Fibroblast of peridontal ligament (primary cell): ENCODE results near the gene CCDC43.
"Not testable (repeated sequence)": the region's sequence is repeated elsewhere in the genome, so short reads cannot be mapped to it uniquely, and the experiment has no call there.

Source experiments
- DNase-seq: peaks from one replicate; pipeline ENCODE4 v3.0.0-alpha.2; 2010; ENCODE audit errors: extremely low read depth

Gene CCDC43

GRCh38 chr17:44689477-44690217 lies at the start of gene CCDC43:
Gene CCDC43 (minus strand): TSS chr17:44689776. CDS start chr17:44689753, 23 bp downstream.
- DNase-seq: peak; percentile 94

- no peak for DNase-seq
Observed at GRCh38 chr17:44738214-44738906, 48.8 kb upstream of the CCDC43 start.

GRCh38 chr17:44736551-44737240 lies 47.1 kb upstream of the CCDC43 start:
- DNase-seq: no peak

- no peak for DNase-seq
Observed at GRCh38 chr17:44734272-44734671, 44.7 kb upstream of the CCDC43 start.

- no peak for DNase-seq
Observed at GRCh38 chr17:44733753-44734152, 44.2 kb upstream of the CCDC43 start.

- DNase-seq: not testable (repeated sequence)
Observed at GRCh38 chr17:44726121-44726520, 36.5 kb upstream of the CCDC43 start.

- no peak for DNase-seq
Observed at GRCh38 chr17:44722254-44722653, 32.7 kb upstream of the CCDC43 start.

- no peak for DNase-seq
Observed at GRCh38 chr17:44719444-44719843, 29.9 kb upstream of the CCDC43 start.

DNA sequence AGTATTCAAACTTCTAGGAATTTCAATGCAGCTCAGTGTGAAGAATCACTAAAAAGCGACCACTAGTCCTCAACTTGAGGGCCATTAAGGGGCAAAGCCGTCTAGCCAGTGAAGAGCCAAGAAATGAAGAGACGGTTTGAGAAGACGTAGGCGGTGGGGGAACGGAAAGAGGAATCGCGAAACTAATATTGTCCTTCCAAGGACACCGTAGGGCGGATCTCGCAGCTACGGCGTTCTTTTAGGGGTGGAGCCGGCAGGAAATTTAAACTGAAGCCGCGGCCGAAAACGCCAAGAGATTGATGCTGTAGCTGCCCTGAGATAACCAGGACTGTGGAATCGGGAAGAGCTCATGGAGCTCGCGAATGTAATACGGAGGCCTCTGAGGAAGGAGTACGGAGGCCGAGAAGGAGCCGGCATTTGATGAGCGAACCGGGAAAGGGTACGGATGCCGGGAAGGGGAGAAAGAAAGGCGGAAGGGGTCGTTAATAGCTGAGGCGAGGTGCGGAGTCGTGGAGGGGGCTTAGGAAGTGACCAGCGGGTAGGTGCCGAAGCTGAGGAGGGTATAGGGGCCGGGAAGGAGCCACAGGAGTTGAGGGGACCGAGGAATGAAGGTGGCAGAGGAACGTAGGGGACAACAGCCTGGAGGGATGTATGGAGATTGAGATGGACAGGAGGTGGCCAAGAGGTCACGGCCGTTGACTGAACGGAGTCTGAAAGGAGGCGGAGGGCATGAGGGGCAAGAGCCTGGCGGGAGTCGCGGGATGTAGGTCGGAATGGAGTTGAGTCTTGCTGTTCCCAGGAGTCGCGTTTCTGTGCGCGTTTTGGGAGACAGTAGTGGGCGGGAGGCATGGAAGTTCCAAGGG lies 19.1 kb upstream of the CCDC43 start, which contains the start of gene DBF4B:
Gene DBF4B (plus strand): TSS at position 265 of the 863 bp plus-strand sequence. CDS start 156 bp downstream, at position 421.
- DNase-seq: peak; percentile 93

DNA sequence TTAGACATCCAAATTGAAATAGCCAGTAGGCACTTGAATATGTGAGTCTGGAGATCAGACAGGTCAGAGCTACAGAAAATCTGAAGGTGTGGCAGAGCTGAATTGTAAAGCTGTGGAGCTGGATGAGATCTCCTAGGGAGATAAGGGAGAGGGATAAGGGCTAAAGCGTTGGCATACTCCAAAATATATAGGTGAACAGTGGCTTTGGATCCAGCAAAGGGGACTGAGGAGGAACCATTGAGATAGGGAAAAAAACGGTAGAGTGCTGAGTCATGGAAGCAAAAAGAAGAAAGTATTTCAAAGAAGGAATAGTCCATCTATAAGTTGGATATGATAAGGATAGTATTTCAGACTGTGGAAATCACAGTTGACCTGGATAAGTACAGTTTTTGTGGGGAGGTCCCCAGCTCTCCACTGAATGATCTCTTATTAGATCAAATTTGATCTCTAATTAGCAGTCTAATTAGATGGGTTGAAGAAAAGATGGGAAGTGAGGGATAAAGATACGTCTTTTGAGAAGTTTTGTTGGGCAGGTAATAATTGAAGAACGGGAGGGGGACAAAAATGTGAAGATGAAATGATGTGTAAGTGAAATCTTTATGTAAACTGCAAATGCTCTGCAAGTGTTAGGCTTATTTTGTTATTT lies 18.3 kb upstream of the CCDC43 start:
- no peak for DNase-seq

DNA sequence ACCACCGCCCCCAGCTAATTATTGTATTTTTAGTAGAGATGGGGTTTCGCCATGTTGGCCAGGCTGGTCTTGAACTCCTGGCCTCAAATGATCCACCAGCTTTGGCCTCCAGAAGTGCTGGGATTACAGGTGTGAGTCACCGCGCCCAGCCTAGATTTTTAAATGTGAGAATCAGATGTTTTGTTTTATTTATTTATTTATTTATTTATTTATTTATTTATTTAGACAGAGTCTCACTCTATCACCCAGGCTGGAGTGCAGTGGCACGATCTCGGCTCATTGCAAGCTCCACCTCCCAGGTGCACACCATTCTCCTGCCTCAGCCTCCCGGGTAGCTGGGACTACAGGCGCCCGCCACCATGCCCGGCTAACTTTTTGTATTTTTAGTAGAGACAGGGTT lies 10.7 kb upstream of the CCDC43 start:
- DNase-seq: not testable (repeated sequence)

DNA sequence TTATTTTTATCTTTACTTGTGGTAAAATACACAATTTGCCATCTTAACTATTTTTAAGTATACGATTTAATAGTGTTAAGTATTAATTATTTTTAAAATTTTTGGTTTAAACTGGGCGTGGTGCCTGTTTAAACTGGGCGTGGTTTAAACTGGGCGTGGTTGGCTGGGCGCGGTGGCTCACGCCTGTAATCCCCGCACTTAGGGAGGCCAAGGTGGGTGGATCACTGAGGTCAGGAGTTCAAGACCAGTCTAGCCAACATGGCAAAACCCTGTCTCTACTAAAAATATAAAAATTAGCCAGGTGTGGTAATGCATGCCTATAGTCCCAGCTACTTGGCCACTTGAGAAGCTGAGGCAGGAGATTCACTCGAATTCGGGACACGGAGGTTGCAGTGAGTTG lies 4.0 kb upstream of the CCDC43 start:
- DNase-seq: no peak

DNA sequence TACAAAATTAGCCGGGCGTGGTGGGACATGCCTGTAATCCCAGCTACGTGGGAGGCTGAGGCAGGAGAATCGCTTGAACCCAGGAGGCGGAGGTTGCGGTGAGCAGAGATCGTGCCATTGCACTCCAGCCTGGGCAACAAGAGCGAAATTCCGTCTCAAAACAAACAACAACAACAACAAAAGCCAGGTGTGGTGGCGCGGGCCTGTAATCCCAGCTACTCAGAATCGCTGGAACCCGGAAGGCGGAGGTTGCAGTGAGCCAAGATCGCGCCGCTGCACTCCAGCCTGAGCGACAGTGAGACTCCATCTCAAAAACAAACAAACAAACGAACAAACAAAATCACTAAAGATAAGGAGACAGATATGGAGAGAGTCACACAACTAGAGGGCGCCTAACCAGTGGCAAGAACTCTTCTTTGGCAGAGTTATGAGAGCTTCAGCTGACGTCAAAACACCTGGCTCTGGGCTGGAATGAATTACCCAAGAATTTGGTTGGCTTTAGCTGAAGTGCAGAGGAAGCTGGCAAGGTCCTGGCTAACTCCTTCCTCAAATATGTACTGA lies 1.2 kb upstream of the CCDC43 start:
- DNase-seq: peak; percentile 33

DNA sequence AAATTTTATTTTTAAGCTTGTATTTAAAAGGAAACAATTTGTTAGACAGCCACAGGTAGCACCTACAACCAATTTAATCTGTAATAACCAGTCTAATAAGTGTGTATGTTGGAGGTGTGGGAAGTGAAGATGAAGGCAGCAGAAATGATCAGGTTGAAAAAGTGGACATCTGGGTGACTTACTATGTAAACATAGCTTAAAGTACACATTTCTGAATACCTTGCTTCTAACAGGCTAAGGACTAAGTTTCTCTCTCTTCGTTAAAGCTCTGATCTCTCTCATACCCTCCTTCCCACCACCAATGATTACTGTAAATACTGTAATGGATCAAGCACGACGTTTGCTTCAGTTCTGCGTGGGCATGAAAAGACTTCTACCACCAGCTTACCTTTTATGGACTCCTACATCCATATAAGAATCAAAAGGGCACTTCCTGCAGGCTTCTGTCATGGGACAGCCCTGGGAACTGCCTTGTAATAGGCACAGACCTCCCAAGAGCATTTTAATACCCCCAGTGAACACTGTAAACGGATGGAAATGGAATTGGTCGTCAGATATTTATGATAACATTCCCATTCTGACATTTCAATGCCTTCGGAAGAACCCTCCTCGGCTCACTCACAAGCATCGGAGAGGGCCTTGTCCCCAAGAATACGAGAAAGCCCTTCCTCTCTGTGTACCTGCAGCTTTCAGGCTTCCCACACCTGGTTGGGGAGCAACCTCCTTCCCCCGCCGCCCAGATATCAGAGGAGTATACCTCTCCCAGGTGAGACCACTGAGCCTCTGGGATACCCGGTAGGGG lies 700 bp downstream of the CCDC43 start:
- no peak for DNase-seq

- no peak for DNase-seq
Observed at GRCh38 chr17:44688200-44688599, 1.4 kb downstream of the CCDC43 start.

DNA sequence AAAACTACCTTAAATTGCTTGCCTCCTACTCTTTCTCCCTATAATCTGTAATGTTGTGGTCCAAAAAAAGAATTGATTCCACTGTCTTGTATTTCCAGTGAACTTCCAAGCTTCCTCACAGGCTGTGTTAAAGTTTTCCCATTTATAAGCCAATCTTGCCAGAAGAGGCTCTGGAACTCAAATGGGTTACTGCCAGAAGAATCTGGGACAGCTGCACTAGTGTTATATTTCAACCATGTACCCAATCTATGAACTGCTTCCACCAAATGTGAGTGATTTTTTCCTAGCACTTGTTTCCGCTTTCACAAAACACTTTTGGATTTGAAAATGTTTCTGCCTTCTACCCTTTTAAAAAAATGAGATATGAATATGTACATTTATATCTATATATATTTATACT lies 1.8 kb downstream of the CCDC43 start:
- peak; percentile 36 for DNase-seq

DNA sequence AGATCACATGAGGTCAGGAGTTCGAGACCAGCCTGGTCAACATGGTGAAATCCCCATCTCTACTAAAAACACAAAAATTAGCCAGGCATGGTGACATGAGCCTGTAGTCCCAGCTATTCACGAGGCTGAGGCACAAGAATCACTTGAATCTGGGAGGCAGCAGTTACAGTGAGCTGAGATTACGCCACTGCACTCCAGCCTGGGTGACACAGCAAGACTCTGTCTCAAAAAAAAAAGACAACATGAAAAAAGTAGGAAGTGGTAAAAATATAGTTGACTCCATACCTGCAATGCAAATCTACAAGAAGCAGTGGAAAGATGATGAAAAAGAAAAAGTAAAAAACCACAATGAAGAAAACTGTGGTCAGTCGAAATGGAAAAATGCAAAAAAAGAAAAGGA lies 6.3 kb downstream of the CCDC43 start:
- DNase-seq: not testable (repeated sequence)

GRCh38 chr17:44677136-44677535 lies 12.4 kb downstream of the CCDC43 start:
- DNase-seq: peak; percentile 50

DNA sequence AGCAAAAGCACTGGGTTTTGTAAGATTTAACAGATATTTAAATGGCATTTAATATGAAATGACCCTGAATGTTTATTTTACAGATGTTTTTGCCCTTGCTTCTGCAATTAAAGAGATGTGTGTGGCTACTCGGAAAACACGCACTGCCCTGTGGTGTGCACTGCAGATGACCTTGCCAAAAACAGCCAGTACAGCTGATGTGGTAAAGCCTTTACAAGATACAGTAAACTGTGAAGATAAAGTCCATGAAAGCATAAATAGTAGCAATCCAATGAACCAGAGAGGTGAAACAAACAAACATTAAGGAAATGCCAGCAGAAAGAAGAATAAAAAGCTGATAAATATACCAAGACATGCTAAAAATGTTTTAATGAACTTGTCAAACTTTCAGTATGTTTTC lies 15.7 kb downstream of the CCDC43 start:
- DNase-seq: peak; percentile 13
